Lower leg skin (tissue), 3 donors: ENCODE results near the gene NEDD9.

Source experiments
- POLR2A ChIP-seq, 2 donors: fragments of 450-650 bp; IDR thresholded peaks; one replicate each; pipeline ENCODE4 v1.6.1; 2016 to 2017; ENCODE audit warnings: antibody characterized with exemption in 2 of 2, mild to moderate bottlenecking in 1 of 2, moderate library complexity in 1 of 2
- TF ChIP-seq, protein P1 (sequence below), 3 donors: fragments of 450-650 bp; IDR thresholded peaks; one replicate each; pipeline ENCODE4 v1.5.1; 2016; ENCODE audit warnings: antibody characterized with exemption in 3 of 3, mild to moderate bottlenecking in 3 of 3, moderate library complexity in 2 of 3

- TF ChIP-seq, protein P1, sequence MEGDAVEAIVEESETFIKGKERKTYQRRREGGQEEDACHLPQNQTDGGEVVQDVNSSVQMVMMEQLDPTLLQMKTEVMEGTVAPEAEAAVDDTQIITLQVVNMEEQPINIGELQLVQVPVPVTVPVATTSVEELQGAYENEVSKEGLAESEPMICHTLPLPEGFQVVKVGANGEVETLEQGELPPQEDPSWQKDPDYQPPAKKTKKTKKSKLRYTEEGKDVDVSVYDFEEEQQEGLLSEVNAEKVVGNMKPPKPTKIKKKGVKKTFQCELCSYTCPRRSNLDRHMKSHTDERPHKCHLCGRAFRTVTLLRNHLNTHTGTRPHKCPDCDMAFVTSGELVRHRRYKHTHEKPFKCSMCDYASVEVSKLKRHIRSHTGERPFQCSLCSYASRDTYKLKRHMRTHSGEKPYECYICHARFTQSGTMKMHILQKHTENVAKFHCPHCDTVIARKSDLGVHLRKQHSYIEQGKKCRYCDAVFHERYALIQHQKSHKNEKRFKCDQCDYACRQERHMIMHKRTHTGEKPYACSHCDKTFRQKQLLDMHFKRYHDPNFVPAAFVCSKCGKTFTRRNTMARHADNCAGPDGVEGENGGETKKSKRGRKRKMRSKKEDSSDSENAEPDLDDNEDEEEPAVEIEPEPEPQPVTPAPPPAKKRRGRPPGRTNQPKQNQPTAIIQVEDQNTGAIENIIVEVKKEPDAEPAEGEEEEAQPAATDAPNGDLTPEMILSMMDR (IDR thresholded peaks at IDR 0.05), result no peak
- no peak for TF ChIP-seq POLR2A (IDR thresholded peaks at IDR 0.05)
Measured at GRCh38 chr6:11243861-11244260, 11.4 kb upstream of the NEDD9 start.
